ENCODE data around the gene UBR3. TPM values are rescaled to one million over a fixed set of nuclear protein-coding genes. Genes with fewer than 3 reads are reported as not detected.

Gene UBR3
- total RNA-seq, 1 donor from 2014 or later: 47.7 TPM

- H3K4me3 Mint-ChIP-seq: no peak overlapping the region
- peaks cover 5% of the 10 kb centered on the region for H3K4me1 Mint-ChIP-seq
- H3K9me3 Mint-ChIP-seq: peaks cover 4% of the 10 kb centered on the region
- TF ChIP-seq, protein P1, sequence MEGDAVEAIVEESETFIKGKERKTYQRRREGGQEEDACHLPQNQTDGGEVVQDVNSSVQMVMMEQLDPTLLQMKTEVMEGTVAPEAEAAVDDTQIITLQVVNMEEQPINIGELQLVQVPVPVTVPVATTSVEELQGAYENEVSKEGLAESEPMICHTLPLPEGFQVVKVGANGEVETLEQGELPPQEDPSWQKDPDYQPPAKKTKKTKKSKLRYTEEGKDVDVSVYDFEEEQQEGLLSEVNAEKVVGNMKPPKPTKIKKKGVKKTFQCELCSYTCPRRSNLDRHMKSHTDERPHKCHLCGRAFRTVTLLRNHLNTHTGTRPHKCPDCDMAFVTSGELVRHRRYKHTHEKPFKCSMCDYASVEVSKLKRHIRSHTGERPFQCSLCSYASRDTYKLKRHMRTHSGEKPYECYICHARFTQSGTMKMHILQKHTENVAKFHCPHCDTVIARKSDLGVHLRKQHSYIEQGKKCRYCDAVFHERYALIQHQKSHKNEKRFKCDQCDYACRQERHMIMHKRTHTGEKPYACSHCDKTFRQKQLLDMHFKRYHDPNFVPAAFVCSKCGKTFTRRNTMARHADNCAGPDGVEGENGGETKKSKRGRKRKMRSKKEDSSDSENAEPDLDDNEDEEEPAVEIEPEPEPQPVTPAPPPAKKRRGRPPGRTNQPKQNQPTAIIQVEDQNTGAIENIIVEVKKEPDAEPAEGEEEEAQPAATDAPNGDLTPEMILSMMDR (IDR thresholded peaks at IDR 0.05; ENCODE audit: unreplicated experiment): no peak
- DNase-seq (ENCODE audit: low spot score in 2 of 2, unreplicated experiment in 2 of 2): no peak
- H3K36me3 Mint-ChIP-seq: peaks cover 3% of the 10 kb centered on the region
- no peak overlapping the region for H3K27ac Mint-ChIP-seq
- peaks cover 7% of the 10 kb centered on the region for H3K27me3 Mint-ChIP-seq (ENCODE audit: low read depth)
Measured at GRCh38 chr2:169790581-169790980, 36.7 kb upstream of the UBR3 start.

DNA sequence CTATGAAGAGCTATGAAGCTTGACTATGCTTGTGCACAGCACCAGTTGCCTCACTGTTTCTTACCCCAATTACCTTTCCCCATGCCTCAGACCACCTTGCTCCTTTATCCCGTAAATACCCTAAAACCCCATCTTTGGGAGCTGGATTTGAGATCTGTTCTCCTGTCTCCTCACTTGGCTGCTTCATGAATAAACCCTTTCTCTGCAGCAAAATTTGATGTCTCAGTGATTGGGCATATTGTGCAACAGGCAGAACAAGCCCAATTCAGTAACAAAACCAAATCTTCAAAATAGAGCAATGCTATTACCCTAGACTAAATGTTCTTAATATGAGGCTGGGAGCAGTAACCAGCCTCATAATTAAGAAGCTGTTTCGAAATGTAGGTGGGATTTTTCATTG, 32.1 kb upstream of the UBR3 start:
- peaks cover 3% of the 10 kb centered on the region for H3K36me3 Mint-ChIP-seq
- TF ChIP-seq, protein P1 (IDR thresholded peaks at IDR 0.05; ENCODE audit: unreplicated experiment): no peak
- peaks cover 4% of the 10 kb centered on the region for H3K9me3 Mint-ChIP-seq
- peaks cover 20% of the 10 kb centered on the region for H3K4me1 Mint-ChIP-seq
- DNase-seq (ENCODE audit: low spot score in 2 of 2, unreplicated experiment in 2 of 2): no peak
- no peak overlapping the region for H3K27ac Mint-ChIP-seq
- H3K4me3 Mint-ChIP-seq: no peak overlapping the region
- H3K27me3 Mint-ChIP-seq (ENCODE audit: low read depth): no peaks in the 10 kb centered on the region

DNA sequence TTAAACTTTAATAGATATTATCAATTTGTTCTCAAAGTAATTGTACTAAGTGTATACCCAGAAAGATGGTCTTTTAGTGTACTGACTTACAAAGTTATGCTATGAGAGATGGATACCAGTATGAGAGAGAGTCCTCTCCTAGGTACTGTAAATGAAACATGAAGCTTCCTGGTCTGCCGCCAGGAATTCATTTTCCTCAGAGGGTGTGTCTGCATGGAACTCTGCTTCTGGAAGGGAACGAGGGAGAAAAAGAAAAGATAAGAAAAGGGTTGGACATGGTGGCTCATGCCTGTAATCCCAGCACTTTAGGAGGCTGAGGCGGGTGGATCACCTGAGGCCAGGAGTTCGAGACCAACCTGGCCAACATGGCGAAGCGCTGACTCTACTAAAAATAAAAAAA, 30.8 kb upstream of the UBR3 start:
- H3K4me3 Mint-ChIP-seq: no peak overlapping the region
- peaks cover 25% of the 10 kb centered on the region for H3K4me1 Mint-ChIP-seq
- peak overlapping the region; percentile 11 for H3K27ac Mint-ChIP-seq
- H3K36me3 Mint-ChIP-seq: peaks cover 3% of the 10 kb centered on the region
- peaks cover 4% of the 10 kb centered on the region for H3K9me3 Mint-ChIP-seq
- DNase-seq (ENCODE audit: low spot score in 2 of 2, unreplicated experiment in 2 of 2): no peak
- TF ChIP-seq, protein P1 (IDR thresholded peaks at IDR 0.05; ENCODE audit: unreplicated experiment): no peak
- no peaks in the 10 kb centered on the region for H3K27me3 Mint-ChIP-seq (ENCODE audit: low read depth)

DNA sequence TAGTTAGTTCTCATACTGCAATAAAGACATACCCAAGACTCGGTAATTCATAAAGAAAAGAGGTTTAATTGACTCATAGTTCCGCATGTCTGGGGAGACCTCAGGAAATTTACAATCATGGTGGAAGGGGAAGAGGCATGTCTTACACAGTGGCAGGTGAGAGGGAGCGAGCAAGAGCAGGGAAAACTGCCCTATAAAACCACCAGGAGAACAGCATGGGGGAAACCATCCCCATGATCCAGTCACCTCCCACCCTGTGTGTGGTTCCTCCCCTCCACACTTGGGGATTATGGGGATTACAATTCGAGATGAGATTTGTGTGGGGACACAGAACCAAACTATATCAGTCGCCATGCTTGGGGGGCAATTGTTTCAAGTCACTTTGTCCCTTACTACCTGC, 29.7 kb upstream of the UBR3 start:
- H3K9me3 Mint-ChIP-seq: peaks cover 4% of the 10 kb centered on the region

DNA sequence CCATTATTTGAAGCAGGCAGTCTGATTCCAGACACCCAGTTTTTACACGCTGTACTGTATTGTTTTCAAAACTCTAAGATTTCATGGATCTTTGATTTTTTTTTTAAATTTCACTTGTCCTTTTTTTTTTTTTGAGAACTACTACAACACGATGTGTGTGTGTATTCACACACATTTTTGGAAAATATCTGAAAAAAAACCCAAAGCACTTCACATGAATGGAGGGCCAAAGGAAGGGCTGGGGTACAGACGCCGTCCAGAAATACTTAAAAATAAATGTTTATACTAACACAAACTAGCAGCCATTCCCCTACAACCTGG, 28.9 kb upstream of the UBR3 start:
- H3K4me1 Mint-ChIP-seq: peaks cover 27% of the 10 kb centered on the region
- peaks cover 6% of the 10 kb centered on the region for H3K36me3 Mint-ChIP-seq
- peaks cover 4% of the 10 kb centered on the region for H3K9me3 Mint-ChIP-seq
- peak overlapping the region; percentile 80 for H3K27ac Mint-ChIP-seq
- DNase-seq (ENCODE audit: low spot score in 2 of 2, unreplicated experiment in 2 of 2): no peak
- H3K4me3 Mint-ChIP-seq: peak overlapping the region; percentile 77
- TF ChIP-seq, protein P1 (IDR thresholded peaks at IDR 0.05; ENCODE audit: unreplicated experiment): no peak
- H3K27me3 Mint-ChIP-seq (ENCODE audit: low read depth): no peaks in the 10 kb centered on the region

More for the DNA sequence above, 29.7 kb upstream of the UBR3 start:
- no peaks in the 10 kb centered on the region for H3K27me3 Mint-ChIP-seq (ENCODE audit: low read depth)
- peak overlapping the region; percentile 37 for H3K27ac Mint-ChIP-seq
- H3K4me3 Mint-ChIP-seq: peak overlapping the region; percentile 50
- H3K4me1 Mint-ChIP-seq: peaks cover 27% of the 10 kb centered on the region
- TF ChIP-seq, protein P1 (IDR thresholded peaks at IDR 0.05; ENCODE audit: unreplicated experiment): no peak
- DNase-seq (ENCODE audit: low spot score in 2 of 2, unreplicated experiment in 2 of 2): no peak
- H3K36me3 Mint-ChIP-seq: peaks cover 6% of the 10 kb centered on the region
